Erythroblast (primary cell): Measurements from ENCODE around the gene COL13A1.

Experiments
- DNase-seq, 2 experiments: peaks; one replicate each; lab custom pipeline; 2025; lab: John Stamatoyannopoulos, UW
- GATA1 ChIP-seq: IDR thresholded peaks from 2 replicates; pipeline ENCODE4 v1.6.1; 2011; ENCODE audit warnings: low read depth, mild to moderate bottlenecking, control low read depth, low read length, moderate library complexity
- POLR2A ChIP-seq: IDR thresholded peaks from 2 replicates; pipeline ENCODE4 v1.6.1; 2011; ENCODE audit warnings: mild to moderate bottlenecking, low read length

The COL13A1 gene

DNA sequence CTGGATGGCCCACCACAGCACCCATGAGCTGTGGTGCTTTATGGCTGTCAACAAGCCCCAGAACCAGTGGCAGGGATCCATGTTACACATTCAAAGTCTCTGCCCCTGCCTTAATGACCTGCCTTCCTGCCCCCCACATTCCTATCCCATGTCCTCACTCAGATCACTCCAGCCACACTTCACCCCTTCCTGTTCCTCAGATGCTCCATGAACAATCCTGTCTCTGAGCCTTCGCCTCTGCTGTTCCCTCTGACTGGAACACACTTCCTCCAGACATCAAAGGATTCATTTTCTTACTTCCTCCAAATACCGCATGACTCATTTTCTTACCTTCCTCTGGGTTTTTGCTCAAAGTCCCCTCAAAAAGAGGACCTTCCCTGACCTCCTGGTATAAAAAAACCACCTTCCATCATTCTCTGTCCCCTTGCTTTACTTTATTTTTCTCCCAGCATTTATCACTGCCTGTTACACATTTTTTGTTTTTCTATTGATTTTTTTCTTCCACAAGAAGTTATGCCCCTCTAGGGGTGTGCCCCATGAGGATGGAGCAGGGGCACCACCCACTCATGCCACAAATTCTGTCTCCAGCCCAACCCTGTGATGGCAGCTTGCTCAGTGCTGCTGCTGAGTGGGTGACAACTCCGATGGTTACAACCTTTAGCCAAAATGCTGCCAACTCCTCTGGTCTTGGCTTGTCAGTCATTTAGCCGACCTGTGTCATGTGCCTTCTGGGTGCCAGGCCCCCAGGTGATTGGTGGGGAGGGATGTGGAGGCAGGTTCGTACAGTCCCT lies 18.2 kb downstream of the COL13A1 start:
- DNase-seq: no peak
- TF ChIP-seq POLR2A (no peak), GATA1 (no peak)

GRCh38 chr10:69820817-69821216 lies 19.1 kb downstream of the COL13A1 start:
- no peak for DNase-seq
- TF ChIP-seq GATA1 (no peak), POLR2A (no peak)

DNA sequence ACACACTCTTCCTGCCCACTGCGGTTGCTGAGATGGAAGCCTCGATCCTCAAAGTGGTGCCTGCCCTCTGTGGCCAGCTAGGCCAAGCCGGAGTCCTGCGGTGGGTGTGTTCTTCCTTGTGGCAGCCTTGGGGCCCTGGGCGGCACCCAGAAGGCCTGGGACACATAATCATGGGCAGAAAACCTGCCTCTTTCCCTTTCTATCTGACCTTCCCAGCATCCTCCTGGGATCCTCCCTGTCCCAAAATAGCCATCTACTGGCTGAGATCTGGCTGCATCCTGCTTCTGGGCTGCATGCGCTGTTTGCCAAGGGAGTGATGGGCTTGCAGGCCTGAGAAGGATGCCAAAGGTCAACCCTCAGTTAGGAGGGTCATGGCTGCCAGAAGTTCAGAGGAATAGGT lies 23.9 kb downstream of the COL13A1 start:
- DNase-seq: no peak
- TF ChIP-seq GATA1: no peak

DNA sequence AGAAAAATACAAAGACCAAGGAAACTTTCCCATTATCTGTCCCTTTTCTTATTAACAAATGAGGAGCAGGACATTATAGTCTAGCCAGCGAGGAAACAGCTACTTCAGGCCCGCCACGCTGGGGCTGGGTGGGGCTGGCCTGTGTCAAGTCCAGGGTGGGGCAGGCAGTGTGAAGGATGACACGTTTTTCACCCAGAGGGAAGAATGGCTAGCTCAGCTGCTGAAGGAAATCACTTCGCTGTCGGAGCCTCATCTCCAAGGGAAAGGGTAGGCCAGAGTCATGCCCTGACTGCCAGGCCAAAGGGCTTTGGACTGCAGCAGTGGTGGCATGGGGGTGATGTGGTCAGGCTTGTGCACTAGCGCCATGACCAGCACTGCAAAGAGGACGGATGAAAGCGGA lies 24.4 kb downstream of the COL13A1 start:
- no peak for DNase-seq
- TF ChIP-seq GATA1 (no peak), POLR2A (no peak)

DNA sequence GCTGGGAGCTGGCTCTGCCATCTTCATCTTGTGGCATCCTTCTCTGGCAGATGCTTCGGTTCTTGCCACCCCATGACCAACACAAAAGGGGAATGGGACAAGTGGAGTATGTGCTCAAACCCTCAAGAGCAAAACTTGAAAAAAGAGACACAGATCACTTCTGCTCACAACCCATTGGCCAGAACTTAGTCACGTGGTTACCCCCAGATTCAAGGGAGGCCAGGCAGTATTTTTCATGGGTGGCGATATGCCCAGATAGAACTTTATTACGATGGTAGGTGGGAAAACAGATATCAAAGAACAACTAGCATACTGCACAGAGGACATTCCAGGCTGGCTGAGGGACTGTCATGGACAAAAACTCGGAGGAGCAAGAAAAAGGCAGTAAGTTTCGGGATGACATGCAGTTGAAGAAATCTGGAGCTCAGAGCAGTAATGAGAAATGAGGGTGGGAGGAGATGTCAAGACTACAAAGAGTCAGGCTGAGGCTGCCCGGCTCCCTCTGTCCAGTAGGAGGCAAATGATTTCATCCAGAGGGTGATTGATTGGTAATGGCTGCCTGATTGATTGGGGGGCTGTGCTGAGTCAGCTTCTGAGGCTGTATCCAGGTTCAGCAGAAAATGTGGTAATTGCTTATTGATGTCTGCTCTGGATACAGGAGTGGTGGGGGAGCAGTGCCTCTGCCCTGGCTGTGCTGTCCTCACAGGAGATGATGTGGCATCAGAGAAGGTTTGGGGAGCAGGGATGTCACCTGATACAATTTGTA lies 25.3 kb downstream of the COL13A1 start:
- DNase-seq: no peak
- TF ChIP-seq GATA1 (no peak), POLR2A (no peak)

GRCh38 chr10:69828144-69828870 lies 26.6 kb downstream of the COL13A1 start:
- DNase-seq: no peak
- TF ChIP-seq POLR2A (no peak), GATA1 (no peak)

- DNase-seq: no peak
- TF ChIP-seq GATA1 (no peak), POLR2A (no peak)
These were observed 28.1 kb downstream of the COL13A1 start for GRCh38 chr10:69829775-69830174.

DNA sequence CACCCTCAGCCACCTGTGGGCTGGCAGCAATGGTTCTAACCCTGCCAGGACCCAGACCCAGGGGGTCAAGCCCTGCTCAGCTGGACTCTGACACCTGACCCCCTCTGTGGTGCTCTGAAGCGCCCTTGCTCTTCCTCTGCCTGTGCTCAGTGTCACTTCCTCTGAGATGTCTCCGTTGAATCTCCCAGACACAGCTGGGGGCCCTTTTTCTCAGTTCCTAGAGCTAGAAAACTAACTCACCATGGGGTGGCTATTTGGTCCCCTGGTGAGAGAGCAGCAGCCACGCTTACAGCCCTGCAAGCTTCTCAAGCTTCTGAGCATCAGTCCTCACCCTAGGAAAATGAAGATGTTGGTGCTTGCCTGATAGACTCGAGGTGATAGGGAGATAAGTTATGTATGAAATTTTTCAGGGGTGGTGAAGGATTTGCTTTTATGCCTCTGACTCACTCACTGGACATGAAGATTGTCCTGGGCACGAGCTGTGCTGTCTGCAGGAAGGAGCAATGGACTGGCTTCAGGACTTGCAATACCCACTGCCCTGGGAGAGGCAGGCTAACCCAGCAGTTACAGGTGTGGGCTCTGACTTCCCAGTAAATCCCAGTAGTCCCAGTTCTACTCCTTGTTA lies 29.6 kb downstream of the COL13A1 start:
- DNase-seq: no peak
- TF ChIP-seq GATA1: no peak
- no peak for TF ChIP-seq POLR2A

GRCh38 chr10:69835233-69835632 lies 33.5 kb downstream of the COL13A1 start:
- TF ChIP-seq POLR2A (no peak), GATA1 (no peak)
- DNase-seq: no peak

GRCh38 chr10:69835875-69836730 lies 34.4 kb downstream of the COL13A1 start:
- TF ChIP-seq POLR2A: no peak
- no peak for TF ChIP-seq GATA1
- no peak for DNase-seq

DNA sequence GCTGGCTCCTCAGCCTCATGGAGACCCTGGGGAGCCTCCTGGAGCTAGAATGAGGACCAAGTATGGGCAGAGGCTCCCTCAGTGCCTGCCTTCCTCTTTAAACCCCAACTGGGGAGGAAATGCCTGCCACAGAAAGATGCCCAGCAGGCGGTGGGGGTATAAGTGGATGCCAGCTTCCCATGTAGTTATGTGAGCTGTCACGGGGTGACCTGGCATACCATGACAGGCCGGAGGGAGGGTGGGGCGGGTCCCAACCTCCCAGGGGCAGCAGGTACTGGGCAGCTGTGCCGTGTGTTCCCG lies 35.0 kb downstream of the COL13A1 start:
- no peak for DNase-seq
- TF ChIP-seq POLR2A (no peak), GATA1 (no peak)

DNA sequence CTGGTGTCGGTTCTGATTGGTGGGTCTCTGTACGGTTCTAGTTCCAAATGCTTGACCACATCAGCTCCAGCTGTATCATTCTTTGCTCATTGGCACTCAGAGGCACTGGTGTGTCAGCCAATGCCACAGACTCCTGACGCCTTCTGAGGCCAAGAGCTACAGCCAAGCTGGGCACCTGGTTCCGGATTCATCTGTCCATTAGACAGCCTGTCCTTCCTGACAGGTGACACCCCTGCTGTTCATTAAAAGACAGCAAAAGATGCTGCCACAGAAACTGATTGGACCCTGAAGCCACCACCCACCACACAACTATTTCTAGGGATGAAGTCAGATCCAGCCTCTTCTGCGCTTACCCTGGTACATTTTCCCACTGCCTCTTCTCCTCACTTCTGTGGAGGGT lies 35.6 kb downstream of the COL13A1 start:
- TF ChIP-seq GATA1 (no peak), POLR2A (no peak)
- DNase-seq: no peak

DNA sequence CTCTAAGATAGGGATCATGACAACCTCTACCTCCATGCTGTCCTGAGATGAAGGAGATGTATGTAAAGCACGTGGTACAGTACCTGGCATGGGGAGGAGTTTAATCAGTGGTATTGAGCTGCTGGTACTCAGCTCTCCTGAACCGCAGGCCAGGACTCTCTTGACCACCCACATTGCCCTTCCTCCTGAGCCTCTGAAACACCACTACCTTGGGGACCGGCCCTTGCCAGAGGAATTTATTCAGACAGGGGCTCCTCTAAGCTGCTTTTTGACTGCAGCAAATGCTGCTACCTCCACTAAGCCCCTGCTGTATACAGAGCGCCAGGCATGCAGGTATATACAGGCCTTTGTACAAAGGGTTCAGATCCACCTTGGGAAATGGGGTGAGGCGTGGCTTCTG lies 36.7 kb downstream of the COL13A1 start:
- DNase-seq: no peak
- no peak for TF ChIP-seq POLR2A
- no peak for TF ChIP-seq GATA1
